Measurements from ENCODE around the gene MOB3A. TPM values are rescaled to one million over a fixed set of nuclear protein-coding genes. Genes with fewer than 3 reads are reported as not detected.
A peak's percentile ranks its signal among the peaks of the same experiment; 100 is the strongest.
"Not testable (repeated sequence)": the region's sequence is repeated elsewhere in the genome, so short reads cannot be mapped to it uniquely, and the experiment has no call there.

The MOB3A gene
- polyA plus RNA-seq, 1 donor (not counting 4 experiments of a cell fraction or from before 2014, with no cell fraction given), result 34.2 TPM

- no peaks in the 10 kb centered on the region for H3K27me3 ChIP-seq (ENCODE audit: control insufficient read depth, extremely low read depth, insufficient read depth, low read length)
- FAIRE-seq, result no peak
- H4K20me1 ChIP-seq (ENCODE audit: control insufficient read depth, extremely low read depth, insufficient read depth, low read length), result no peaks in the 10 kb centered on the region
- dilution Hi-C loops (cut with MboI; ENCODE audit: extremely low pct_ligation_motif_present, low sequenced_read_pairs), result no loop called here
- peak within 1 kb of the TSS; percentile 71 for H2AFZ ChIP-seq (ENCODE audit: control insufficient read depth, low read length)
- H3K79me2 ChIP-seq (ENCODE audit: control insufficient read depth, insufficient read depth, low read length), result peaks cover 25% of the 10 kb centered on the region
- peak within 1 kb of the TSS; percentile 90 for H3K4me2 ChIP-seq (ENCODE audit: control insufficient read depth, extremely low read depth, insufficient read depth, low read depth, low read length)
- peak within 1 kb of the TSS; percentile 79 for H3K27ac ChIP-seq (ENCODE audit: control insufficient read depth, insufficient read depth, low read length)
- peak within 1 kb of the TSS; percentile 85 for H3K9ac ChIP-seq (ENCODE audit: control insufficient read depth, extremely low read depth, insufficient read depth, low read length)
- H3K9me3 ChIP-seq (ENCODE audit: control insufficient read depth, low read depth, low read length), result no peaks in the 10 kb centered on the region
- TF ChIP-seq CTCF (optimal IDR thresholded peaks at IDR 0.05 in 1 of 3, IDR thresholded peaks at IDR 0.05 in 1 of 3, conservative IDR thresholded peaks at IDR 0.05 in 1 of 3; ENCODE audit: extremely low read depth in 1 of 3, insufficient read depth in 2 of 3, low read length in 3 of 3) (peak; percentile 35 to 68 (median 57)), EZH2 (IDR thresholded peaks at IDR 0.05; ENCODE audit: low read length) (no peak)
- DNase-seq (ENCODE audit: low read depth, low spot score), result peak; percentile 82
- peak within 1 kb of the TSS; percentile 61 to 80 (median 71) for H3K4me3 ChIP-seq (ENCODE audit: control insufficient read depth in 2 of 3, extremely low read depth in 1 of 3, insufficient read depth in 2 of 3, low read depth in 1 of 3, low read length in 3 of 3)
- no peaks in the 10 kb centered on the region for H3K9me1 ChIP-seq (ENCODE audit: control insufficient read depth, extremely low read depth, insufficient read depth, low read length)
- H3K4me1 ChIP-seq (ENCODE audit: control insufficient read depth, extremely low read depth, insufficient read depth, low read length), result peaks cover 26% of the 10 kb centered on the region
- H3K36me3 ChIP-seq (ENCODE audit: control insufficient read depth in 2 of 2, extremely low read depth in 1 of 2, insufficient read depth in 2 of 2, low read length in 2 of 2), result peaks cover 23% of the 10 kb centered on the region in 2 experiments
These were observed 515 bp upstream of the MOB3A start, which contains the start of gene IZUMO4 for GRCh38 chr19:2096480-2097202. TSS of gene IZUMO4 (plus strand) at chr19:2096915. CDS start at chr19:2096946, 31 bp downstream.

- peak overlapping the region; percentile 69 for H3K9ac ChIP-seq (ENCODE audit: control insufficient read depth, extremely low read depth, insufficient read depth, low read length)
- peaks cover 28% of the 10 kb centered on the region for H3K79me2 ChIP-seq (ENCODE audit: control insufficient read depth, insufficient read depth, low read length)
- H3K9me3 ChIP-seq (ENCODE audit: control insufficient read depth, low read depth, low read length); H2AFZ ChIP-seq (ENCODE audit: control insufficient read depth, low read length); dilution Hi-C loops (cut with MboI; ENCODE audit: extremely low pct_ligation_motif_present, low sequenced_read_pairs); H3K9me1 ChIP-seq (ENCODE audit: control insufficient read depth, extremely low read depth, insufficient read depth, low read length); H3K27me3 ChIP-seq (ENCODE audit: control insufficient read depth, extremely low read depth, insufficient read depth, low read length); H3K4me3 ChIP-seq (ENCODE audit: control insufficient read depth in 2 of 3, extremely low read depth in 1 of 3, insufficient read depth in 2 of 3, low read depth in 1 of 3, low read length in 3 of 3); DNase-seq (ENCODE audit: low read depth, low spot score); H3K4me2 ChIP-seq (ENCODE audit: control insufficient read depth, extremely low read depth, insufficient read depth, low read depth, low read length); FAIRE-seq; H4K20me1 ChIP-seq (ENCODE audit: control insufficient read depth, extremely low read depth, insufficient read depth, low read length): not testable (repeated sequence)
- H3K27ac ChIP-seq (ENCODE audit: control insufficient read depth, insufficient read depth, low read length), result peak overlapping the region; percentile 79
- peaks cover 63% of the 10 kb centered on the region for H3K4me1 ChIP-seq (ENCODE audit: control insufficient read depth, extremely low read depth, insufficient read depth, low read length)
- H3K36me3 ChIP-seq (ENCODE audit: control insufficient read depth in 2 of 2, extremely low read depth in 1 of 2, insufficient read depth in 2 of 2, low read length in 2 of 2), result peaks cover 3 to 16% of the 10 kb centered on the region in 2 experiments
These were observed 4.1 kb downstream of the MOB3A start for GRCh38 chr19:2091926-2092525.
